Nucleus accumbens (tissue), 56 donors: ENCODE data around the gene ART3.

ENCODE experiments used
- DNase-seq, 56 donors: peaks; one replicate each; lab custom pipeline; 2025; lab: John Stamatoyannopoulos, UW

The ART3 gene

GRCh38 chr4:76141241-76141640 is 66.7 kb downstream of the ART3 start:
- DNase-seq, result no peak

- DNase-seq, result no peak
Measured at GRCh38 chr4:76144546-76144945, 70.0 kb downstream of the ART3 start.

GRCh38 chr4:76147454-76148141 is 73.1 kb downstream of the ART3 start:
- DNase-seq, result peak in 18 of 56 donors; percentile 0 to 66 (median 46)

GRCh38 chr4:76148142-76148865 is 73.8 kb downstream of the ART3 start, which contains the start of gene NUP54:
TSS of gene NUP54 (minus strand) at chr4:76148397. CDS start at chr4:76148374, 23 bp downstream.
- peak; percentile 33 to 97 (median 90) for DNase-seq

DNA sequence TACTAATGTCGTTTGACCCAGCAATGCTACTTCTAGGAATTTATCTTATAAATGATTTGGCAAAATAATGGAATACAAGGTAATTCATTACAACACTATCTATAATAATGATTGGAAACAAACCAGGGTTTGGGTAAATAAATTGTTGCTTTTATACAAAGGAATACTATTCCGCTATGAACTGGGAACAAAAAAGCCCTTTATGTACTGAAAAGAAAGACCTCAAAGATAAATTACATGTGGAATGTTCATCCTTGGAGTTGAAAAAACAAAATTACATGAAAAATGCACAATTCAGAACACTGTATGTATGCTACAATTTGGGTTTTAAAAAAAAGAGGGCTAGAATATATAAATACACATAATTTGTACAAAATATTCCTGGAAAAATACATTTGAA is 78.8 kb downstream of the ART3 start:
- no peak for DNase-seq

GRCh38 chr4:76155979-76156378 is 81.5 kb downstream of the ART3 start:
- DNase-seq, result no peak

DNA sequence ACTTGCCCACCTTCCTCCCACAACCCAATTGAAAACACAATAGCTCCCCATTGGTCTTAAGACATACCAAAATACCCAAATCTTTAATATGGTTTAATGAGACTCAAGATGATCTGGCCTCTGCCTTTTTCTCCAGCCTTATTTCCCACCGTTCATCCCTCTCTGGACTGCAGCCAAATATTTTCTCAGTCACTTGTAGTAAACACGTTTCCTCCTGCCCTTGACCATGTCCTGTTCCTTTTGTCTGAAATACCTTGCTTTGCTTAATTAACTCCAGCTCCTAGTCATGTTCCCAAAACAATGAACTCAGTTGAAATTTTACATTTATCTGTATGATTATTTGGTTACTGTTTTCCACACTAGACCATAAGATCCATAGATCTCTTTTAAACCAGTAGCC is 82.1 kb downstream of the ART3 start:
- DNase-seq, result peak in 1 of 56 donors; percentile 0

DNA sequence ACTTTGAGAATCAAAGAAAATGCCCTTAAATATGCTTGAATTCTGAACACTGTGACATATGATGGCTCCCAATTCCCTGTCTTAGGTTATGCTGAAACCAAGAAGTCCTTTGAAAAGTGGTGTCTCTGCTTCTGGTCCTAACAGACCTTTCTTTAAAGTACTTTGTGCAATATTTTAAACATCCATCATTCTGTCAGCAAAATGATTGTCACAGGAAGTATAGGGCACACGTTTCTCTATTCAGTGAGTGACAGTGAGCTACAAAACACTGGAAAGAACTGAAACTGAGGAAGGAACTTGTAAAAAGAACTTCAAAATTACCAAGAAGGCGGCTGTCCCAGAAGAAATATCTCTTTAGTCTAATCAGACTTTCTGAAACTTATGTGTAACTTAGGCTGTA is 85.8 kb downstream of the ART3 start:
- DNase-seq, result no peak
